ENCODE results near the gene HTR5A. TPM values are rescaled to one million over a fixed set of nuclear protein-coding genes. Genes with fewer than 3 reads are reported as not detected.

The HTR5A gene
- polyA plus RNA-seq, 5 donors, result not detected

Other genes starting within 250 kb of the HTR5A start
- gene PAXIP1, start 67.2 kb upstream of the HTR5A start, polyA plus RNA-seq (ENCODE audit: insufficient read depth in 1 of 5, insufficient read length in 5 of 5, low replicate concordance in 1 of 5), result 10 to 100 TPM; 15.4 to 24.4 (median 21.7) TPM
- gene INSIG1, start 227.6 kb downstream of the HTR5A start, polyA plus RNA-seq (ENCODE audit: insufficient read depth in 1 of 5, insufficient read length in 5 of 5, low replicate concordance in 1 of 5), result 10 to 100 TPM; 12.9 to 26.6 (median 20.0) TPM

Measured in right lung (tissue), 5 donors.